ENCODE measurements around the gene POMT2.

POMT2 gene

DNA sequence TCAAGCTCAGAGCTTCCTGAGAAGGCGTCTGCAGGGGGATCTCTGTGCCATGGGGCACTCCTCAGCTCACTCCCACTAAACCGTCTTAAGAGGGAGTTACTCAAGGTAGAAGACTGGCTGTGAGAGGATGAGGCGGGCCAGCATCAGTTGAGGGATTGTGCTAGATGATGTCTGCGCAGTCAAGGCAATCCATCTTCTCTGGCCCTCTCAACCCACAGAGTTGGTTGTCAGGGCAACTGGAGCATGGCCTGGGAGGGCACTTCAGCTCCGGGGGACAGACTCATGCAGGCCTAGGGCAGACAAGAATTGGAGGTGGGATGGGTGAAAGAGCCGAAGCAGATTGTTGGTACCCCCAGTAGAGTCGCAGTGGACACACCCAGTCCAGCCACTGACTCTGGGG is 9.2 kb upstream of the POMT2 start:
- TF ChIP-seq PATZ1 (CRISPR knock-in tag; IDR thresholded peaks at IDR 0.05; ENCODE audit: borderline replicate concordance) (no peak), ZFP30 (CRISPR knock-in tag; IDR thresholded peaks at IDR 0.05) (no peak), CREB5 (CRISPR knock-in tag; IDR thresholded peaks at IDR 0.05; ENCODE audit: low read depth) (no peak), CSDC2 (CRISPR knock-in tag; IDR thresholded peaks at IDR 0.05) (no peak), GLIS3 (CRISPR knock-in tag; IDR thresholded peaks at IDR 0.05) (no peak), ISL1 (CRISPR knock-in tag; IDR thresholded peaks at IDR 0.05) (no peak), ZNF70 (CRISPR knock-in tag; IDR thresholded peaks at IDR 0.05) (no peak)

GRCh38 chr14:77327111-77327510 is 6.4 kb upstream of the POMT2 start:
- ATAC-seq: no peak
- TF ChIP-seq CREB5 (CRISPR knock-in tag; IDR thresholded peaks at IDR 0.05; ENCODE audit: low read depth) (no peak), POU6F1 (CRISPR knock-in tag; IDR thresholded peaks at IDR 0.05; ENCODE audit: borderline replicate concordance, low read depth) (no peak), CSDC2 (CRISPR knock-in tag; IDR thresholded peaks at IDR 0.05) (no peak), CSRNP3 (CRISPR knock-in tag; IDR thresholded peaks at IDR 0.05) (no peak), TOX (CRISPR knock-in tag; IDR thresholded peaks at IDR 0.05; ENCODE audit: borderline replicate concordance) (no peak)

More for the DNA sequence above, 9.2 kb upstream of the POMT2 start:
- no peak for ATAC-seq

DNA sequence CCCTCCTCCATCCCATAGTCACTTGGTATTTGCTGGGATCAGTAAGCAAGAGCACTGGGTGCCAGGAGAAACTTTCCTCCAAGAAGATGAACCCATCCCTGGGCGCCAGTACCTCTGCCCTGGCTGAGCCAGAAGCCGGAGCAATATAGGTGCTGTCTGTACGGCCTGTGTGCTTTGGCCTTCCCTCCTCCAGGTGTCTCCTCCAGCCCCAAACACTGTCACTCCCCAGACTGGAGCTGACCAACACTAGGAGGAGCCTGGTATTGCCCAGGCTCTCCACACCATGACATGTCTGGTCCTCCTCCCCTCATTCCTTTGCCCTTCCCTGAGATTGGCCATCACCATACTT is 5.0 kb upstream of the POMT2 start:
- TF ChIP-seq TOX (CRISPR knock-in tag; IDR thresholded peaks at IDR 0.05; ENCODE audit: borderline replicate concordance): no peak
- TF ChIP-seq TCF4 (CRISPR knock-in tag; IDR thresholded peaks at IDR 0.05; ENCODE audit: borderline replicate concordance): no peak
- TF ChIP-seq GLIS3 (CRISPR knock-in tag; IDR thresholded peaks at IDR 0.05): no peak
- TF ChIP-seq ZNF70 (CRISPR knock-in tag; IDR thresholded peaks at IDR 0.05): no peak
- TF ChIP-seq CSRNP3 (CRISPR knock-in tag; IDR thresholded peaks at IDR 0.05): no peak
- TF ChIP-seq ISL1 (CRISPR knock-in tag; IDR thresholded peaks at IDR 0.05): no peak
- TF ChIP-seq ARNTL (CRISPR knock-in tag; IDR thresholded peaks at IDR 0.05; ENCODE audit: borderline replicate concordance, low read depth): no peak
- TF ChIP-seq RARB (CRISPR knock-in tag; IDR thresholded peaks at IDR 0.05): no peak
- TF ChIP-seq ZC3H10 (CRISPR knock-in tag; IDR thresholded peaks at IDR 0.05): no peak
- no peak for TF ChIP-seq CREB5 (CRISPR knock-in tag; IDR thresholded peaks at IDR 0.05; ENCODE audit: low read depth)
- TF ChIP-seq, protein P1, sequence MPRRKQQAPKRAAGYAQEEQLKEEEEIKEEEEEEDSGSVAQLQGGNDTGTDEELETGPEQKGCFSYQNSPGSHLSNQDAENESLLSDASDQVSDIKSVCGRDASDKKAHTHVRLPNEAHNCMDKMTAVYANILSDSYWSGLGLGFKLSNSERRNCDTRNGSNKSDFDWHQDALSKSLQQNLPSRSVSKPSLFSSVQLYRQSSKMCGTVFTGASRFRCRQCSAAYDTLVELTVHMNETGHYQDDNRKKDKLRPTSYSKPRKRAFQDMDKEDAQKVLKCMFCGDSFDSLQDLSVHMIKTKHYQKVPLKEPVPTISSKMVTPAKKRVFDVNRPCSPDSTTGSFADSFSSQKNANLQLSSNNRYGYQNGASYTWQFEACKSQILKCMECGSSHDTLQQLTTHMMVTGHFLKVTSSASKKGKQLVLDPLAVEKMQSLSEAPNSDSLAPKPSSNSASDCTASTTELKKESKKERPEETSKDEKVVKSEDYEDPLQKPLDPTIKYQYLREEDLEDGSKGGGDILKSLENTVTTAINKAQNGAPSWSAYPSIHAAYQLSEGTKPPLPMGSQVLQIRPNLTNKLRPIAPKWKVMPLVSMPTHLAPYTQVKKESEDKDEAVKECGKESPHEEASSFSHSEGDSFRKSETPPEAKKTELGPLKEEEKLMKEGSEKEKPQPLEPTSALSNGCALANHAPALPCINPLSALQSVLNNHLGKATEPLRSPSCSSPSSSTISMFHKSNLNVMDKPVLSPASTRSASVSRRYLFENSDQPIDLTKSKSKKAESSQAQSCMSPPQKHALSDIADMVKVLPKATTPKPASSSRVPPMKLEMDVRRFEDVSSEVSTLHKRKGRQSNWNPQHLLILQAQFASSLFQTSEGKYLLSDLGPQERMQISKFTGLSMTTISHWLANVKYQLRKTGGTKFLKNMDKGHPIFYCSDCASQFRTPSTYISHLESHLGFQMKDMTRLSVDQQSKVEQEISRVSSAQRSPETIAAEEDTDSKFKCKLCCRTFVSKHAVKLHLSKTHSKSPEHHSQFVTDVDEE (CRISPR knock-in tag; IDR thresholded peaks at IDR 0.05): no peak
- ATAC-seq: no peak

Measured in SK-N-SH treated with all-trans-retinoic acid at 6 μM for 48 hours (cell line).